HEK293 (cell line): ENCODE measurements around the gene DLEC1.

Source experiments
- CTCF ChIA-PET: fragments of 350-600 bp; formaldehyde crosslinking; extraction: SDS; loops from one replicate; lab custom pipeline; 2021; ENCODE audit warnings: antibody characterized with exemption; lab: Yijun Ruan, JAX
- POLR2A ChIA-PET: fragments of 300-600 bp; formaldehyde crosslinking; extraction: SDS; loops from one replicate; lab custom pipeline; 2020; ENCODE audit warnings: antibody characterized with exemption, inconsistent platforms; lab: Yijun Ruan, JAX
- H3K27ac ChIP-seq: fragments of 200-500 bp; sonication (Bioruptor generic); 2 replicates; pipeline ENCODE4 v1.5.1; 2014; ENCODE audit warnings: low read depth, low read length, control low read depth, inconsistent platforms; ENCODE audit errors: extremely low read depth
- H3K36me3 ChIP-seq, 2 experiments: fragments of 200-500 bp in 1 of 2; sonication (Bioruptor generic) in 1 of 2; 1 replicate in 1 of 2; 2 replicates in 1 of 2; pipeline ENCODE4 v1.5.1; 2014 to 2017; ENCODE audit warnings: inconsistent platforms in 2 of 2, low read length in 2 of 2; ENCODE audit not compliant: control insufficient read depth in 2 of 2, insufficient read depth in 1 of 2
- H3K4me1 ChIP-seq: fragments of 200-500 bp; sonication (Bioruptor generic); 2 replicates; pipeline ENCODE4 v1.5.1; 2014; ENCODE audit warnings: mild to moderate bottlenecking, low read length, inconsistent platforms; ENCODE audit not compliant: control insufficient read depth, insufficient read depth
- H3K4me3 ChIP-seq: 2 replicates; pipeline ENCODE4 v1.5.1; 2011; ENCODE audit warnings: low read depth, mild to moderate bottlenecking, control low read depth, low read length, moderate library complexity
- H3K9me3 ChIP-seq: fragments of 200-500 bp; sonication (Bioruptor generic); 2 replicates; pipeline ENCODE4 v1.5.1; 2014; ENCODE audit warnings: low read depth, low read length, inconsistent platforms; ENCODE audit not compliant: control insufficient read depth, insufficient read depth
- HOXD13 ChIP-seq: sonication (generic); formaldehyde crosslinking; IDR thresholded peaks from 2 replicates; pipeline ENCODE4 v1.8.0; 2022; ENCODE audit warnings: missing genetic modification reagents, borderline replicate concordance
- KLF1 ChIP-seq: fragments of 450-650 bp; formaldehyde crosslinking; IDR thresholded peaks from 2 replicates; pipeline ENCODE4 v1.5.1; 2016; ENCODE audit warnings: missing biosample characterization, missing genetic modification characterization
- KLF10 ChIP-seq: fragments of 450-650 bp; IDR thresholded peaks from 2 replicates; pipeline ENCODE4 v1.5.1; 2018; ENCODE audit warnings: missing biosample characterization, mild to moderate bottlenecking, missing genetic modification characterization
- OSR2 ChIP-seq: fragments of 450-650 bp; formaldehyde crosslinking; IDR thresholded peaks from 2 replicates; pipeline ENCODE4 v1.5.1; 2016; ENCODE audit warnings: missing biosample characterization, missing genetic modification characterization
- PRDM6 ChIP-seq: fragments of 450-650 bp; formaldehyde crosslinking; IDR thresholded peaks from 2 replicates; pipeline ENCODE4 v1.5.1; 2017; ENCODE audit warnings: missing biosample characterization, missing genetic modification characterization
- SP3 ChIP-seq: fragments of 450-650 bp; formaldehyde crosslinking; IDR thresholded peaks from 2 replicates; pipeline ENCODE4 v1.5.1; 2016; ENCODE audit warnings: missing biosample characterization, missing genetic modification characterization
- SP7 ChIP-seq: fragments of 450-650 bp; formaldehyde crosslinking; IDR thresholded peaks from 2 replicates; pipeline ENCODE4 v1.5.1; 2016; ENCODE audit warnings: missing biosample characterization, missing genetic modification characterization
- ZBTB44 ChIP-seq: fragments of 450-650 bp; IDR thresholded peaks from 2 replicates; pipeline ENCODE4 v1.5.1; 2018; ENCODE audit warnings: missing biosample characterization, mild to moderate bottlenecking, missing genetic modification characterization
- ZBTB6 ChIP-seq: fragments of 450-650 bp; formaldehyde crosslinking; IDR thresholded peaks from 2 replicates; pipeline ENCODE4 v1.5.1; 2017; ENCODE audit warnings: missing biosample characterization, missing genetic modification characterization
- ZFP41 ChIP-seq: fragments of 450-650 bp; formaldehyde crosslinking; IDR thresholded peaks from 2 replicates; pipeline ENCODE4 v1.5.1; 2016; ENCODE audit warnings: missing biosample characterization, missing genetic modification characterization, borderline replicate concordance
- ZNF121 ChIP-seq: fragments of 450-650 bp; formaldehyde crosslinking; IDR thresholded peaks from 2 replicates; pipeline ENCODE4 v1.5.1; 2016; ENCODE audit warnings: missing biosample characterization, missing genetic modification characterization
- ZNF157 ChIP-seq: fragments of 450-650 bp; formaldehyde crosslinking; IDR thresholded peaks from 2 replicates; pipeline ENCODE4 v1.5.1; 2016; ENCODE audit warnings: missing biosample characterization, missing genetic modification characterization
- ZNF184 ChIP-seq: fragments of 450-650 bp; IDR thresholded peaks from 2 replicates; pipeline ENCODE4 v1.5.1; 2018; ENCODE audit warnings: missing biosample characterization, mild to moderate bottlenecking, missing genetic modification characterization
- ZNF23 ChIP-seq: fragments of 450-650 bp; formaldehyde crosslinking; IDR thresholded peaks from 2 replicates; pipeline ENCODE4 v1.5.1; 2016; ENCODE audit warnings: missing biosample characterization, missing genetic modification characterization, borderline replicate concordance
- ZNF302 ChIP-seq: fragments of 450-650 bp; formaldehyde crosslinking; IDR thresholded peaks from 2 replicates; pipeline ENCODE4 v1.5.1; 2016; ENCODE audit warnings: missing biosample characterization, missing genetic modification characterization, low read depth
- ZNF335 ChIP-seq: fragments of 450-650 bp; formaldehyde crosslinking; conservative IDR thresholded peaks from 2 replicates; pipeline ENCODE4 v1.5.1; 2016; ENCODE audit warnings: missing biosample characterization, missing genetic modification characterization
- ZNF350 ChIP-seq: fragments of 450-650 bp; formaldehyde crosslinking; IDR thresholded peaks from 2 replicates; pipeline ENCODE4 v1.5.0; 2017; ENCODE audit warnings: missing biosample characterization, mild to moderate bottlenecking, missing genetic modification characterization
- ZNF398 ChIP-seq: fragments of 450-650 bp; formaldehyde crosslinking; IDR thresholded peaks from 2 replicates; pipeline ENCODE4 v1.5.1; 2017; ENCODE audit warnings: missing biosample characterization, missing genetic modification characterization
- ZNF549 ChIP-seq: fragments of 450-650 bp; IDR thresholded peaks from 2 replicates; pipeline ENCODE4 v1.5.1; 2018; ENCODE audit warnings: missing biosample characterization, missing genetic modification characterization, mild to moderate bottlenecking, inconsistent platforms, moderate library complexity
- ZNF585B ChIP-seq: fragments of 450-650 bp; formaldehyde crosslinking; IDR thresholded peaks from 2 replicates; pipeline ENCODE4 v1.5.1; 2016; ENCODE audit warnings: missing biosample characterization, missing genetic modification characterization
- ZNF660 ChIP-seq: fragments of 450-650 bp; IDR thresholded peaks from 2 replicates; pipeline ENCODE4 v1.5.1; 2018; ENCODE audit warnings: missing biosample characterization, mild to moderate bottlenecking, missing genetic modification characterization
- ZNF707 ChIP-seq: fragments of 450-650 bp; formaldehyde crosslinking; IDR thresholded peaks from 2 replicates; pipeline ENCODE4 v1.5.1; 2016; ENCODE audit warnings: missing biosample characterization, missing genetic modification characterization
- ZNF785 ChIP-seq: fragments of 450-650 bp; formaldehyde crosslinking; IDR thresholded peaks from 2 replicates; pipeline ENCODE4 v1.5.1; 2016; ENCODE audit warnings: missing biosample characterization, missing genetic modification characterization

DLEC1 gene

GRCh38 chr3:38157117-38157516, 118.1 kb downstream of the DLEC1 start:
- no peak overlapping the region for H3K27ac ChIP-seq
- TF ChIP-seq ZNF23 (tag by site-specific recombination) (no peak), ZNF157 (no peak), SP7 (tag by site-specific recombination) (no peak), ZNF121 (no peak), ZNF585B (tag by site-specific recombination) (no peak), ZFP41 (tag by site-specific recombination) (no peak), PRDM6 (tag by site-specific recombination) (no peak), ZNF350 (tag by site-specific recombination) (no peak), ZNF302 (tag by site-specific recombination) (no peak), ZNF707 (no peak)
- peaks cover 4% of the 10 kb centered on the region; the same call in 1 of the 2 replicates for H3K4me1 ChIP-seq
- POLR2A ChIA-PET, result interaction anchor here (1.5 kb wide), 1 partner anchor 20 kb away, joined by 16 read pairs; the partner anchor contains the start of gene ACAA1
- CTCF ChIA-PET, result no interaction called here
- no peaks in the 10 kb centered on the region for H3K36me3 ChIP-seq
- no peak overlapping the region for H3K4me3 ChIP-seq
- H3K9me3 ChIP-seq, result no peaks in the 10 kb centered on the region

DNA sequence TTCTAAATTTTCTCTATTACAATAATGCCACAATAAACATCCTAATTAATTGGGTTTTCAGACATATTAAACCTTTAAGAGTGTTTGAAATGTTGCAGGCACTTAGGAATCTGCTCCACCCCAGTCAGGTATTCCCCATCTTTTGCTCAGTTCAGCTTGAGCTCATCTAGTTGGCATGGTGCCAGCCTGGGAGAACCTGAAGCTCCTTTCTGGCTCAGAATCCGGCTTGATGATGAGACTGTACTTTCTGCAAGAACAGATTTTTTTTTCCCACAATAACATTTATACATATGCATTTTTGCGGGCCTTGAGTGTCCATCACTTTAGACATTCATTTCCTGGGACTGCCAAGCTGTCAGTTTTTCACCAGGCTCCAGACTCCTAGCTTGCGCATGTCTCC, 118.6 kb downstream of the DLEC1 start:
- Histone ChIP-seq H3K36me3 (no peaks in the 10 kb centered on the region), H3K4me1 (peaks cover 4% of the 10 kb centered on the region; the same call in 1 of the 2 replicates), H3K4me3 (no peak overlapping the region), H3K27ac (no peak overlapping the region), H3K9me3 (no peaks in the 10 kb centered on the region)
- TF ChIP-seq ZNF398 (tag by site-specific recombination) (0 out of 2 replicates have a peak, but pooled peaks have one; percentile 36), HOXD13 (CRISPR knock-in tag) (no peak), ZNF350 (tag by site-specific recombination) (peak; percentile 72; the same call in 1 of the 2 replicates), ZNF660 (tag by site-specific recombination) (peak; percentile 82; the same call in 1 of the 2 replicates), ZNF549 (0 out of 2 replicates have a peak, but pooled peaks have one; percentile 37), PRDM6 (tag by site-specific recombination) (no peak), ZNF335 (0 out of 2 replicates have a peak, but pooled peaks have one; percentile 20), ZNF184 (tag by site-specific recombination) (peak; percentile 56; the same call in 1 of the 2 replicates), ZBTB6 (no peak), KLF1 (peak; percentile 58), OSR2 (no peak), ZBTB44 (tag by site-specific recombination) (peak; percentile 36; the same call in 1 of the 2 replicates), ZNF785 (no peak), SP3 (tag by site-specific recombination) (no peak), KLF10 (tag by site-specific recombination) (peak; percentile 54; the same call in 1 of the 2 replicates)
- POLR2A ChIA-PET, result interaction anchor here (1.5 kb wide), 1 partner anchor 21 kb away, joined by 16 read pairs; the partner anchor contains the start of gene ACAA1
- CTCF ChIA-PET, result no interaction called here
